Suprapubic skin (tissue), 4 donors: ENCODE results near the gene STUM.

Experiments
- POLR2A ChIP-seq, 2 donors: fragments of 450-650 bp; IDR thresholded peaks; one replicate each; pipeline ENCODE4 v1.6.1; 2017; ENCODE audit warnings: antibody characterized with exemption in 2 of 2, mild to moderate bottlenecking in 2 of 2, moderate library complexity in 2 of 2
- POLR2AphosphoS5 ChIP-seq, 3 donors: sonication (generic); formaldehyde crosslinking; IDR thresholded peaks; one replicate each; pipeline ENCODE4 v1.6.1; 2017; ENCODE audit warnings: antibody characterized with exemption in 3 of 3
- TF ChIP-seq, protein P1 (sequence below), 2 donors: fragments of 200-600 bp in 1 of 2; fragments of 450-650 bp in 1 of 2; sonication (generic) in 1 of 2; IDR thresholded peaks; one replicate each; pipeline ENCODE4 v1.5.1; 2016 to 2019; ENCODE audit warnings: antibody characterized with exemption in 2 of 2, mild to moderate bottlenecking in 1 of 2, moderate library complexity in 1 of 2

DNA sequence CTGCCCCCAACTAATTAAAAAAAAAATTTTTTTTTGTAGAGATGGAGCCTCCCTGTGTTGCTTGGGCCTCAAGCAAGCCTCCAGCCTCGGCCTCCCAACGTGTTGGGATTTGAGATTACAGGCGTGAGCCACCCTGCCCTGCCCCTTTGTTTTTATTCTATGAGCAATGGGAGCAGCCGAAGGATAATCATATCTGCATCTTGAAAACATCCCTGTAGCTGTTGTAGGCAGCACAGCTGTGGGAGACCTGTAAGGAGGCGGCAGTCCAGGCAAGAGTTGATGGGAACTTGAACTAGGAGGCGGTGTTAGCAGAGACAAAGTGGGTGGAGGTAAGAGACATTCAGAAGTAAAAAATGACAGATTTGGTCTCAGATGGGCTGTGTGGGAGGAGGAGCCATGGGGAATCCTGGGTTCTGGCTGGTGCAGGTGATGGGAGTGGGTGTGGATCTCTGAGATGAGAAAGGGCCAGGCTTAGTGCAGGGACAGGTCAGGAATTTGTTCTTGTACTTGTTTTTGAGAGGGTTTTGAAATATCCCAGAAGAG is 31.3 kb downstream of the STUM start:
- TF ChIP-seq POLR2A (IDR thresholded peaks at IDR 0.05) (no peak), POLR2AphosphoS5 (IDR thresholded peaks at IDR 0.05) (no peak)
- TF ChIP-seq, protein P1, sequence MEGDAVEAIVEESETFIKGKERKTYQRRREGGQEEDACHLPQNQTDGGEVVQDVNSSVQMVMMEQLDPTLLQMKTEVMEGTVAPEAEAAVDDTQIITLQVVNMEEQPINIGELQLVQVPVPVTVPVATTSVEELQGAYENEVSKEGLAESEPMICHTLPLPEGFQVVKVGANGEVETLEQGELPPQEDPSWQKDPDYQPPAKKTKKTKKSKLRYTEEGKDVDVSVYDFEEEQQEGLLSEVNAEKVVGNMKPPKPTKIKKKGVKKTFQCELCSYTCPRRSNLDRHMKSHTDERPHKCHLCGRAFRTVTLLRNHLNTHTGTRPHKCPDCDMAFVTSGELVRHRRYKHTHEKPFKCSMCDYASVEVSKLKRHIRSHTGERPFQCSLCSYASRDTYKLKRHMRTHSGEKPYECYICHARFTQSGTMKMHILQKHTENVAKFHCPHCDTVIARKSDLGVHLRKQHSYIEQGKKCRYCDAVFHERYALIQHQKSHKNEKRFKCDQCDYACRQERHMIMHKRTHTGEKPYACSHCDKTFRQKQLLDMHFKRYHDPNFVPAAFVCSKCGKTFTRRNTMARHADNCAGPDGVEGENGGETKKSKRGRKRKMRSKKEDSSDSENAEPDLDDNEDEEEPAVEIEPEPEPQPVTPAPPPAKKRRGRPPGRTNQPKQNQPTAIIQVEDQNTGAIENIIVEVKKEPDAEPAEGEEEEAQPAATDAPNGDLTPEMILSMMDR (IDR thresholded peaks at IDR 0.05), result no peak
